Measurements from ENCODE around the gene DSG4.

DSG4 gene

DNA sequence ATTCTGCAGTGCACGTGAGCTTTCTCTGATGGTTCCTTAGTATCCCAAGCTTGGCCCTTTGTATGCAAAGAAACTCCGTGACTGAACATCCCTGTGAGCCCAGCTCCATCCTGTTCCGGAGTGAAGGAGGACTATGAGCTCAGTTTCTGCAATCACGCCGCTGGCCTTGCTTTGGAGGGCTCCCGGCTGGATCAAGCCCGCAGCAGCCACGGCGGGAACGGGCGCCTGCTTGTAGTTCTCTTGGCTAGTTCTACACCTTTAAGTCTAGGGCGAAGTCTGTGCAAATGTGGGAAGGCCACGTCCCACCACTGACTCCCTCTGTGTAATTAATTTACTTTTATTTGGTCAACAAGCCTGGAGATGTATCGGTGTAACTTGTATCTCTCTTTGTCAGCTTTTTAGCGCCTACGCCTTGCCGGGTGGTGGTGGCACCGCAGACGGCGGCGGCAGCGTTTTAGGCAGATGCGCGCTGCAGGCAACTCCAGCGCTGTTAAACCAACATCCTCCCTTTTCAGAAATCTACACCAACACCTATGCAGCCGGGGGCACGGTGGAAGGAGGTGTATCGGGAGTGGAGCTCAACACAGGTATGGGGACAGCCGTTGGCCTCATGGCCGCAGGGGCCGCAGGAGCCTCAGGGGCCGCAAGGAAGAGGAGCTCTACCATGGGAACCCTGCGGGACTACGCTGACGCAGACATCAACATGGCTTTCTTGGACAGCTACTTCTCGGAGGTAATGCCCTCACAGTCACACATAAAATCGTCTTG is 34.3 kb downstream of the DSG4 start:
- no peak for ATAC-seq

GRCh38 chr18:31413137-31413536 is 36.6 kb downstream of the DSG4 start:
- no peak for ATAC-seq

DNA sequence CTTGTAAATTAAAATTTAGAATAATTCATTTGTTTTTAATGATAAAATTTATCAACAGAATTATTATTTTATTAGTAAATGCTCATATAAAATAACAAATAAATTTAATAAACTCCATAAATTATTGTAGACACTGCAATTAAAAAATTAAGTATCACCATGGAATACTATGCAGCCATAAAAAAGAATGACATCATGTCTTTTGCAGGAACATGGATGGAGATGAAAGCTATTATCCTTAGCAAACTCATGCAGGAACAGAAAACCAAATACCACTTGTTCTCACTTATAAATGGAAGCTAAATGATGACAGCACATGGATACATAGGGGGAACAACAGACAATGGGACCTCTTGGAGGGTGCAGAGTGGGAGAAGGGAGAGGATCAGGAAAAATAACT is 41.3 kb downstream of the DSG4 start:
- no peak for ATAC-seq

- no peak for ATAC-seq
These were observed 42.9 kb downstream of the DSG4 start for GRCh38 chr18:31419457-31419932.

DNA sequence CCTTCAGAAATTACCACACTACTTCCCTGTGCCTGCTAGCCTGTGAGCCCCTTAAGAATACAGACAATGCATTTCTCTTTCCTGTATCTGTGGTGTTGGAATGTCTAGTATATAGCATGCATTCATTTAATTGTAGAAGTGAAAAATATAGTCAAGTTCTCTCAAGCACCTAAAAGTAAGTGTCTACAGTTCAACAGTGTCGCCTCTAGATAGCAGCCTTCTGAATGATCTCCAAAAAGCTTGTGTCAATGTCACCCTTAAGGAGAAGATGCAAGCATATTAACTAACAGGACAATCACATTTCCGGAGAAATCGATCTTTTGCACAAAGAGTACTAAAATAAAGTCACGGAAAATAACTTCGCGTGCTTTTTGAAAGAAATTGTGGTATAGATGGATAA is 43.5 kb downstream of the DSG4 start:
- ATAC-seq = no peak

- no peak for ATAC-seq
These were observed 43.9 kb downstream of the DSG4 start for GRCh38 chr18:31420524-31420923.

- no peak for ATAC-seq
These were observed 47.9 kb downstream of the DSG4 start for GRCh38 chr18:31424383-31424988.

DNA sequence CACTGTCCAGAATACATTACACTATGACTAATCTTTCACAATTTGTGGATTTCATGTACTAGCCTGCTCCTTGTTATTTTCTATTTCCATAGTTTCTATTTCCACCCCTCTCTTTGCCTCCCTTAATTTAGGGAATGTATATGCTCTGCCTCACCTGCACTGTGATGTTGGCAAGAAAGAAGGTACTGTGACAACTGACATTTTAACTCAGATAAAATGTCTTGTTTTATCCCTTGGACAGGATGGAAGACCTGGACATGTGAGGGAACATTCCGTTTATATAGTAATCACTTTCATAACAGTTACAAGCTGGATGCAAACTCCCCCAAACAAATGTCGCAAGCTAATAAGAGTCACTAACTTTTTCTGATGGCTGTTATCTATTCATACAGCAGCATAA is 49.4 kb downstream of the DSG4 start:
- no peak for ATAC-seq

DNA sequence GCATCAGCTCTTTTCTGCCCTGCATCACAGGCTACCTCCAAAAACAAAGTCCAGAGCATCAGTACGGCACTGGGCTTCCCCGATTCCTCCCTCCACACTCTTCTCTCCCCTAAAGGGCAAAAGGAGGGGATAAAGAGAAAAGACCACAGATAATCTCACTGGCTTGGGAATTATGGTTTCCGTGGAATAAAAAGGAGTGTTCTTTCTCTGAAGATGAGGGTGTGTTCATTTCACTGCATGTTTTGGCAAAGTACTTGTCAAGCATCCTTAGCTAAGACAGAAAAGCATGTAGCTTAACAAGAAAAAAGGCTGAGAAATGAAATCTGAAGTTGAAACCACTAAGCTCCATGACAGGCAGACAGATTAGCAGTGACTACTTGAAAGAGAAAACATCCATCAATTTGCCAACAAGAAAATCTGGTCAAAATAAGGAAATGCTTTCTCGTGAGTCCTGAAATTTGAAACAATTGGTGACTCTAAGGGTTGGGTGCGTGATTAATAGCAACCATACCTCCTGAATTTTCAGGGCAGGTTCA is 50.4 kb downstream of the DSG4 start:
- ATAC-seq = no peak

DNA sequence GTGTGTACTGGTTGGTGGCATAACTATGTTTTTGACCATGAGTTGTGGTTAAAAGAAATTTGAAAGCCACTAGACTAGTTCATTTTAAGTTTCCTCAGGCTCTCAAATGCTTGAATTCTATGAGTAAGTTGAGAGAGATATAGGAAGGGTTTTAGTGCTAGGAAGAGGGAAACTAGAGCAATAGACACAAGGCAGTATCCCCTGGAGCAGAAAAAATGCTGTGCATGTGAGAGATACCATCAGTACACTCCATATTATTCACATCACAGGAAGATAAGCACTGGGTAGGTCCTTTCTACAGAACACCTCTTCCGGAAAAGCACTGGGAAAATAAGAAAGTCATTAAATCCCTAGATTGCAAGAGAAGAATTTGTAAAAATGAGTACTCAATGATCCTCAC is 51.6 kb downstream of the DSG4 start:
- no peak for ATAC-seq

- no peak for ATAC-seq
These were observed 53.0 kb downstream of the DSG4 start for GRCh38 chr18:31429623-31430022.

GRCh38 chr18:31430072-31430471 is 53.5 kb downstream of the DSG4 start:
- no peak for ATAC-seq

GRCh38 chr18:31430554-31430953 is 54.0 kb downstream of the DSG4 start:
- no peak for ATAC-seq

DNA sequence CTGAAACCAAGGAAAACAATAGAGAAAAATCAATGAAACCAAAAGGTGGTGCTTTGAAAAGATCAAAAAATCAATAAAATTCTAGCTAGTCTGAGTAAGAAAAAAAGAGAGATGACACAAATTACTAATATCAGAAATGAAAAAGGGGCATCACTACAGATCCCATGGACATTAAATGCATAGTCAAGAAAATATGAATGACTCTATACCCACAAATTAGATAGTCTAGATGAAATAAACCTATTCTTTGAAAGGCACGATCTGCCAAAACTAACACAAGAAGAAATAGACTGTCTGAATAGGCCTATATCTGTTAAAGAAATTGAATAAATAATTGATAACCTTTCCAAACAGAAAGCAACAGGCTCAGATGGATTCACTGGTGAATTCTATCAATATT is 55.7 kb downstream of the DSG4 start:
- ATAC-seq = no peak

- no peak for ATAC-seq
These were observed 60.2 kb downstream of the DSG4 start for GRCh38 chr18:31436825-31437224.

GRCh38 chr18:31438402-31438801 is 61.8 kb downstream of the DSG4 start:
- ATAC-seq = no peak

DNA sequence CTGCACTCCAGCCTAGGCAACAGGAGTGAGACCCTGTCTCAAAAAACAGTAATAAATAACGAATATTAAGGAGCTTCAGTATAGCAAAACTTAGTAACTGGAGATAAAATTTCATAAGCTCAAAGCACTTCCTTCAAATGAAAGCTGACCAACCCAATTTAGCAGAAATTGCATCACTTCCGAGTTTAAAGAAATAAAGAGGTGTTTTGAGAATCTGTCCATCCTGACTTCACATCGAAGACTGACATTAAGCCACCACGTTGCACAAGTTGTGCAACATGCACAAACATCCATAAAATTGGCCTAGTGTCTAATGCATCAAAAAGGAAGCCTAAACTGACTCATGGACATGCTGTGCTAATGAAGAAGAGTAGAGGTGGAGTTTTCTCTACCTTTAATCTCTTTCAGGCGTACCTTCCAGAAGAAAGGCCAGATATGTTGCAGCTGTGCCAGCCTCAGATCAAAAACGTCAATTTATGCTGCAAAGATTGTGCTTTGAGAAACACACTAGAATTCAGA is 63.3 kb downstream of the DSG4 start:
- no peak for ATAC-seq

- ATAC-seq = no peak
These were observed 64.2 kb downstream of the DSG4 start for GRCh38 chr18:31440787-31441186.

DNA sequence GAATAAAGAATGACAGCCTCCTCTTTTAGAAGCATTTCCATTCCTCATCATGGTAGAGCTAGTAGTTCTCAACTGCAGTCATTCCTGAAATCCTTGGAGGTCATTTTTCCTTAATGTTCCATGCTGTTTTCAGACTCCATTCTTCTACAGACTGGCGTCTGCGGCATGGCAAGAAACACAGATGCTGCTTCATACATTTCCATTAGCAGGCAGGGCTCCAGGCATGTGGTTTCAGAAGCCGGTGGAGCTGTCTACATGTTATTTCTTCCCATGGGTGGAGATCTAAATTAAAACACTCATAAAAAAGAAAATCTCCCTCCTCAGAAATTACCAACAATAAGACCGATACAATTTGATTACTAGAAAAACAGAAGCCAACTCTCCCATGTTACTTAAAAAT is 64.9 kb downstream of the DSG4 start:
- ATAC-seq = no peak

- no peak for ATAC-seq
These were observed 67.6 kb downstream of the DSG4 start for GRCh38 chr18:31444142-31444541.

DNA sequence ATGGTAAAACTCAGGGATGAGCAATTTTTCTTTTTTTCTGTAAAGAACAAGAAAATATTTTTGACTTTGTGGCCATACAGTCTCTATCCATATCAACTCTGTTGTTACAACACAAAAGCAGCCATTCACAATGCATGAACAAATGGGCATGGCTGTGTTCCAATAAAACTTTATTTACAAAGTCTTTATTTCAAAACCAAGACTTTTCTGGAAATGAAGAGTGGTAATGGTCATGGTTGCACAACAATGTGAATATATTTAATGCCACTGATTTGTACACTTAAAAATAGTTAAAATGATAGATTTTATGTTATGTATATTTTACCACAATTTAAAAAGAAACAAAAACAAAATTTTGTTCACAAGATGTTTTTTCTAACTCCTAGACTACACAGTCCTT is 69.3 kb downstream of the DSG4 start:
- ATAC-seq = no peak

DNA sequence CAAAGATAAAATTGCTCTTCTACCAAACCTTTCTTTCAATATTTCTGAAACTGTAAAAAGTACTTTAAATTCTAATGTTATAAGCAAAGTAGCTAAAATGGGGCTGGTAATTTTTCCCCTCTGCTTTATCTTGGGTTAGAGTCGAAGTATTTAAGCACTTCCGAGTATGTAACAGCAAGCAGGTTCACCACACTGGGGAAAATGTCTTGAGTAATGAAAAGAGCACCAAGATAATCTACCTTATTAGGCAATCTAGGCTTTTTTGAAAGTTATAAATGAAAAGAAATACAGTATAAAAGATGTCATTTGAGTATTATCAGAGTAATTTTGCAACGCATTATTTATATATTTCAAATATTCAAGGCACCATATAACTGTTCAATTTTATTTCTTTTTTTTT is 70.3 kb downstream of the DSG4 start:
- no peak for ATAC-seq

- no peak for ATAC-seq
These were observed 71.1 kb downstream of the DSG4 start, which contains the start of gene DSG3 for GRCh38 chr18:31447530-31448191. Gene DSG3 (plus strand): TSS chr18:31447741. CDS start chr18:31447878, 137 bp downstream.
